Epidermal melanocyte (primary cell): ENCODE data around the gene NAA80.
"Not testable (repeated sequence)": the region's sequence is repeated elsewhere in the genome, so short reads cannot be mapped to it uniquely, and the experiment has no call there.

Source experiments
- DNase-seq: peaks from one replicate; pipeline ENCODE4 v3.0.0; 2011; ENCODE audit warnings: low spot score; ENCODE audit not compliant: insufficient read length

Gene NAA80

DNA sequence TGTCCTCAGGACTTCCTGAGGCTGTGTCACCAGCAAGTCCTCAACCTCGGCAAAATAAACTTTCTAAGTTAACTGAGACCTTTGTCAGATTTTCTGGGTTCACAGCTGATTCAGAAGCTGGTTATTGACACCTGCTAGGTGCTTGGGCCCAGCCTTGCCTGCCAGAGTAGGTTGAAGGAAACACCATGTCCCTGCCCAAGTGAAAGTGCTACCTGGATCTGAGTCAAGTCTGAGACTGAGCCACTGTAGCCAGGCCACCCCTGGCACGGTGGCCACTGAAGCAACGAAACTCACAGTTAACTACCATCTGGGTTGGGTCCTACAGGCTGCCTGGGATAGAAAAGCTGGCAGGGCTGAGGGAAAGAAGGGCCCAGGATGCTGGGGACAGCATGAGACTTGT lies 15.1 kb upstream of the NAA80 start:
- DNase-seq, result no peak

GRCh38 chr3:50312041-50312440 lies 12.8 kb upstream of the NAA80 start:
- not testable (repeated sequence) for DNase-seq

- DNase-seq, result no peak
These were observed 5.4 kb upstream of the NAA80 start for GRCh38 chr3:50304601-50305000.

DNA sequence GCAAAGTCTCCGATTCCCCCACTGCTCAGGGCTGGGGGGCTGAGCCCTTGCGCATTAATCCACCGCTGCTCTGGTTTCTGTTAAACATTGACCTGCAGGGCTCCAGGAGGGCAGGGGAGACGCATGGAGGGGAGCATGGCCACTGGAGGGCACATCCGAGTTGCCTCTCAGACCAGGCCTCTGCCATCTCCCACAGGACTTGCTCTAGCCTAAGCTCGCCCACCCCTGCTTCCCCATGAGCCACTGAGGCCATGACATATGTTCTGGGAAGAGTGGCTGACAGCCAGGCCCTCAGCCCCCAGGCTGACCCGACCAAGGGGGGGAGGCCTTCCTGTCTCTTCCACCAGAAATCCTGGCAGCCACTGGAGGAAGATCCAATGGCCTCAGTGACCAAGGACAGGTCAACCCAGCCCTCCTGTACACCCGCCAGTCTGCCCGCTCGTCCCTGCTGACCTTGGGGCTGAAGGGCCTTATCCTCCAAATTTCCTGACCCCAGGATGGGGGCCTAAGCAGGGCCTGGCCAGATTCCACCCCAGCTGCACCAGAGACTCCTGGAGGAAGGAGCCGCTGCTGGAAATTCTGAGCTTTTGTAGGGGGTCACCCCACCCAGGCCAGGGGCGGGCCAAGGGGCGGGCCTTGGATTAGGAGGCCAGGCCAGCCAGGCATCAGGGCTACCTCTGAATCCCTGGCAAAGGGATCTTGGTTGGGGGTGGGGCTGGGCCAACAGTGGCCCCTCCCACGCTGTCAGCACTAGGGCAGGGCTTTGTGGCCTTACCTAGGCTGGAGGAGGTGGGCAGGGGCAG lies 4.0 kb upstream of the NAA80 start, which contains the start of gene HYAL1:
TSS of gene HYAL1 (minus strand) at position 562 of the 803 bp plus-strand sequence. CDS start 618 bp downstream, outside the sequence.
- no peak for DNase-seq

GRCh38 chr3:50302095-50303012 lies 3.1 kb upstream of the NAA80 start:
- DNase-seq, result no peak

DNA sequence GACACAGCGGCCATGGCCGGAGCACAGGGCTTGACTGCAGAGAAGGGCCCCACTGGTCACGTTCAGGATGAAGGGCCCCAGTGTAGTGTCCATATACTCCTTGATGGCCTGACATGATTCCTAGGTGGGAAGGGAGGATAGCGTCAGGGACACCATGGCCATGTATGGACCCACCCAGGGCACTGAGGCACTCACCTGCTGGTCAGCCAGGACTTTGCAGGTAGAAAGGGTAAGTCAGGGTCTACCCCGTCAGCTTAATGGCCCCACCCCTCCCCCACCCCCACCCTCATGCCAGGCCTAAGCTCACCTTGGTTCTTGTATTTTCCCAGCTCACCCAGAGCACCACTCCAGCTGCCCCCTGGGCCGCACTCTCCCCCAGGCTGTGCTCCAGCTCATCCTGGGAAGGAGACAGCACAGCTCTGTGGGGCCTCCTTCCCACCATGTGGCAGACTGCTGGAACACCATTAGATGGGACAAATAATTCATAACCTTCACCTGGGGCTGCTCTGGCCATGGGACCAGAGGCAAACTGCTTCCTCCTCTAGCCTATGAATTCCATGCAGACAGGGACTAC lies 1.6 kb upstream of the NAA80 start:
- DNase-seq, result no peak

DNA sequence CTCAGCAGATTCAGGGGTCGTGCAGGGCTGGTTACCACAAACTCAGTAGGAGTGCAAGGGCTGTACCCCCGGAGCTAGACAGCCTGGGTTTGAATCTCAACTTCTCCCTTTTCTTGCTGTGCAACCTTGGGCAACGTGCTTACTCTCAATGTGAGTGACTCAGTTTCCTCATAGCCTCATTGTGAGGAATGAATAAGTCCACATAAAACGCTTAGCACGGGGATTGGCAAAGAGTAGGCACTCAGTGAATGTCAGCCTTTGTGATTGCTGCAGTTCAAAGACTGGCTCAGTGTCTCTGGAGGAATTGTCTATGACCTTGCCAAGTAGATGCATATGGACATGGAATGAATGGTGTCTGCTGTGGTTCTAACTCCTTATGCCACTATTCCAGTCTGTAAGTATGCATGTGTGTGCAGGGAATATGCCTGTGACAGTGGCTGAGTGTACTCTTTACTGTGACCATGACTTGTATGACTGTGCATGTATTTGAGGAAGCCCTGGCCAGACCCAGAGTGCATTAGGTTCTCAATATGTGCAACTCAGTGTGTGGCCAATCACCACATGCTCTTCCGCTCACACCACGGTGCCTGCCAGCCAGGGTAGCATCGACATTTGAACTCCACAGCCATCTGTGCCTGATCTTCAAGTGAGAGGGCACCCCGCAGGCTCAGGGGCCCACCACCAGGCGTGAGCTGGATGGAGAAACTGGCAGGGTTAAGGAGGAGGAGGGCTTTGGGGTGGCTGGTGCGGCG lies 900 bp upstream of the NAA80 start:
- DNase-seq, result no peak

DNA sequence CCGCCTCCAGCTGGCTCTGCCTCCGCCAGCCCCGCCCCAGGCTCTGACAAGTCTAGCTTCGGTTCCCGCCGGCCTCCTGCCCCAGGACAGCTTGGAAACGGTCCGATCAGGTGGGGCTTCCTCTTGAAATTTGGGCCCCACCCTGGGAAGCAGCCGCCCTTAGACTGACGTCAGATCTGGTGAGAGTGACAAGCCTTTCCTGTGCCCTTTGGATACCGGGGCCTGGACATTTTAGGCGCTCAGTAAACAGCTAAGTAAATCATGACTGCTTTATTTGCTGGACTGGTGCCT lies 378 bp upstream of the NAA80 start:
- no peak for DNase-seq

DNA sequence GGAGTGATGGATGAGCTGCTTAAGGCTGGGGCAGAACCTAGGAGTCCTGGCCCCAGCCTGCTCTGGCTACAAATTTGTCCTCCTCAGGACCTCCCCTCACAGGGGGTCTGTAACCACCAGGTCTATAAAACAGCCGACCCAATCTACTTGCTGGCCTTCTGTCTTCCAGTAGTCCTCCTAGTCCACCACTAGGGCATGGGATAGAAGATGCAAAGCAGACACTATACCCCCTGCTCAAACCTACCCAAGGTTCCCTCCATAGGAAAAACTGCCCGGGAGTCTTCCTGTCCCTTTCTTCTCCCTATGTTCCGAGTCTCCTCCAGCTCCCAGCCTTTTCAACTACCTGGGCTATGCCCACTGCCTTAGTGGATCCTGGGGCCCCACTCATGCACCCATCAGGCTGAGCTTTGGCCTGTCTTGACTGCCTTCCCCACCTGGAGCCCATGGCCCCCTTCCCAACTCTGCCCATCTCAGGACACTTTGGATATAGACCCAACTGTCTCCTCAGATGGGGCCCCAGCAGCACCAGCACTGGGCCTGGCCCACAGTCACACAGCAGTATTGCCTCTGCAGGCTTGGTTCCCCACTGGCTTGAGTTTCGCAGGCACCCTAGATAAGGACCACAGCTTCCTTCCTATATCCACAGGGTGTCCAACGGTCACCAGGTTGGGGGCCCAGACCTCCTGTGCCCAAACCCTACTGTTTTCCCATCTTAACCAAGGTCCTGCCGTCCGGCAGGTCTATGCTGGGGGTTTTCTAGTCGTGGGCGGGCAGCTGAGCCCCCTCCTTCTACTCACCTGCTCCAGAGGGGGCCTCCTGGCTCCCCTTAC lies 1.1 kb downstream of the NAA80 start:
- DNase-seq, result no peak

GRCh38 chr3:50297384-50297775 lies 1.8 kb downstream of the NAA80 start:
- DNase-seq, result no peak

GRCh38 chr3:50296721-50297383 lies 2.4 kb downstream of the NAA80 start:
- DNase-seq, result no peak

- no peak for DNase-seq
These were observed 3.4 kb downstream of the NAA80 start for GRCh38 chr3:50295553-50296431.

DNA sequence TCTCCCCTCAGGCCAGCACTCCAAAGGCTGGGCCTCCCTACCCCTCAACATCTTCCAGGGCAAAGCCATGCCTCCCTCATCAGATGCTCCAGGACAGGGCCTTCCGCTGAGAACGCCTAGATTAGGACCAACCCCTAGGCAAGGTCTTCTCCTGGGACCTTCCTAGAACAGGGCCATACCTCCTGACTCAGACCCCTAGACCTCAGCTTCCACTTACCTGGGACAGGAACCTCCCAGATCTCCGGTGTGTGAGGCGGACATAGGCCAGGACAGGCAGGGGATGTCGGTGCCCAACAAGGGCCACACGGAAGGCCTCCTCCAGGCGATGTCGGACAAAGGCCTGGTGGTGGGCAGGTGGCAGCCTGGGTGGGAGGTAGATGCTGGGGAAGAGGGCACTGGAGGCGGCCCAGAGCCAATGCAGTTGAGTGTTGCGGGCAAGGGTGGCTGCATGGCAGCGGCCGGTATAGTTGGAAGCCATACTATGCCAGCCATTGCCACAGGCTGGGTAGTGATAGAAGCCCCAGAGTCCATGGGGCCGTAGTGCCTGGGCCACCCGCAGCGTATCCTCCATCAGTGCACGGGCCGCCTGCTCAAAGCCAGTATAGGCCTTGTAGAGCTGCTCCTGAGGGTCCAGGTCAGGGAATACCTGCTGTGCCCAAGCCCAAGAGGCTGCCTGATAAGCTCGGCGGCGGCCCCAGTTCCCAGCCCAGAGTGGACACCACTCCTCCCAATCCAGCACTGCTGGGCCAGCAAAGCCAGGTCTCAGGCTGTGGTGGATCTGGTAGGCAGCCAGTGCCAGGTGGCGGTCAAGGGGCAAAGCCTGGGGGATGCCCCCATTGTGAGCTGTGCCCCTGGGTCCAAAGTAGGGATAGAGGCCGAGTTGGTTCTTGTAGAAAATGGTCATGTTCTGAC lies 4.5 kb downstream of the NAA80 start:
- no peak for DNase-seq

DNA sequence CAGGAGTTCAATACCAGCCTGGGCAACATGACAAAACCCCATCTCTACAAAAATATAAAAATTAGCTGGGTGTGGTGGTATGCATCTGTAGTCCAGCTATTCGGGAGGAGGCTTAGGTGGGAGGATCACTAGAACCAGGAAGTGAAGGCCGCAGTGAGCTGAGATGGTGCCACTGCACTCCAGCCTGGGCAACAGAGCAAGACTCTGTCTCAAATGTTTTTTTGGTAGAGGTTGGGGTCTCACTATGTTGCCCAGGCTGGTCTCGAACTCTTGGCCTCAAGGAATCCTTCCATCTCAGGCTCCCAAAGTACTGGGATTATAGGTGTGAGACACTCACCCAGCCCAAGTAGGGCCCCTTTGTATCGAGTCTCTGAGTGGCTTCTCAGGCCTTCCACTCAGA lies 5.1 kb downstream of the NAA80 start:
- DNase-seq, result no peak

DNA sequence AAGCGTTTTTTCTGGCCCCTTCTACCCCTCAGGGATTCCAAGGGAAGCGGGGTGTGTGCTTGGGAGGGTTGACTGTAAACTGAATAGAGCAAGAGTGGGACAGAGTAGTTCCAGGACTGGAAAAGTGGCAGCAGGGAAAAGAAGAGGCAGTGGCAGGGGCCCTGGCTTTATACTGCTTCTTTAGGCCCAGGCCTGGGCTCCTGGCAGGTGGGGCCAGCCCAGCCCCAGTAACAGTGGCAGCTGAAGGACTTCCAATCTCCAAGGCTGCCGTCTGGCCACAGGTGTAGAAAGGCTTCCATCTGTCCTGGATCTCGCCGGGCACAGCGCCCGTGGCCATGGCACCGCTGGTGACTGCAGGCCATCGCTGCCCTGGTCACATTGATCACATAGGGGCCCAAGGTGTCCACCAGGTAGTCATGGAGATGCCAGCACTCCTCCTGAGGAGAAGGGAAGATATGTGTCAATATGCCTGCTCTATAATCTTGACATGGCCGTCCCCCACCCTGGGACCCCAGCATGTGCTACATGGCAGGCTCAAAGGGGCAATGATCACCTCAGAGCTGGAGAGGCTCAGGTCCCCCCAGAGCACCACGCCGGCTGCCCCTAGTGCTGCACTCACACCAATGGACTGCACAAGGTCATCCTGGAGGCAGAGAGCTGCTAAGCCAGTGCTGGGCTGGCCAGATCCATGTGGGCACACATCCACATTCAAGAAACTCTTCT lies 6.0 kb downstream of the NAA80 start:
- DNase-seq, result no peak

GRCh38 chr3:50292159-50293078 lies 6.8 kb downstream of the NAA80 start, which contains the start of gene IFRD2:
Gene IFRD2, minus strand, starts transcription at chr3:50292429. Its CDS starts 155 bp downstream, at chr3:50292274.
- peak; percentile 90 for DNase-seq
